Activated CD8-positive, alpha-beta T cell treated with anti-CD3 and anti-CD28 coated beads for 36 hours (primary cell): Measurements from ENCODE around the gene STIP1. TPM values are rescaled to one million over a fixed set of nuclear protein-coding genes. Genes with fewer than 3 reads are reported as not detected.

Source experiments
- ATAC-seq: fragments of 200-7000 bp; cut with Tn5 transposase; one replicate; pipeline ENCODE4 v1.10.0; 2021; ENCODE audit warnings: mild to moderate bottlenecking, moderate library complexity
- CTCF ChIA-PET: fragments of 350-600 bp; sonication (Branson Sonifier 250); formaldehyde crosslinking; loops from one replicate; lab custom pipeline; 2021; ENCODE audit warnings: antibody characterized with exemption; lab: Charles Lee
- POLR2A ChIA-PET: fragments of 350-600 bp; sonication (Branson Sonifier 250); formaldehyde crosslinking; loops from one replicate; lab custom pipeline; 2021; ENCODE audit warnings: antibody characterized with exemption; lab: Charles Lee
- DNase-seq: peaks from one replicate; pipeline ENCODE4 v3.0.0-alpha.2; 2020
- H3K27ac Mint-ChIP-seq: one replicate; pipeline ENCODE4 v1.8.0; 2021; ENCODE audit warnings: mild to moderate bottlenecking, mixed read lengths
- H3K27me3 Mint-ChIP-seq: one replicate; pipeline ENCODE4 v1.8.0; 2021; ENCODE audit warnings: mixed read lengths
- H3K36me3 Mint-ChIP-seq: one replicate; pipeline ENCODE4 v1.8.0; 2021; ENCODE audit warnings: low read depth, mixed read lengths
- H3K4me1 Mint-ChIP-seq: one replicate; pipeline ENCODE4 v1.8.0; 2021; ENCODE audit warnings: low read depth, mixed read lengths
- H3K4me3 Mint-ChIP-seq: one replicate; pipeline ENCODE4 v1.8.0; 2021; ENCODE audit warnings: mild to moderate bottlenecking, moderate library complexity, mixed read lengths
- H3K9me3 Mint-ChIP-seq: one replicate; pipeline ENCODE4 v1.8.0; 2021; ENCODE audit warnings: mixed read lengths
- CTCF ChIP-seq: fragments of 200-600 bp; IDR thresholded peaks from one replicate; pipeline ENCODE4 v1.8.0; 2022; ENCODE audit warnings: antibody characterized with exemption, mild to moderate bottlenecking
- intact Hi-C: fragments of 100-400 bp; cut with micrococcal nuclease; formaldehyde crosslinking; loops from one replicate; pipeline ENCODE4 v1.10.0; 2022
- total RNA-seq, 2 experiments: library from RNA; stranded (reverse); gene quantifications; one replicate each; pipeline ENCODE4 v1.2.3, GENCODE V29; 2021

STIP1 gene
- total RNA-seq, 2 experiments from 2014 or later, result 396 to 416 TPM

- DNase-seq, result no peak
- peaks cover 14% of the 10 kb centered on the region for H3K4me1 Mint-ChIP-seq
- no peaks in the 10 kb centered on the region for H3K9me3 Mint-ChIP-seq
- no peaks in the 10 kb centered on the region for H3K27me3 Mint-ChIP-seq
- peaks cover 26% of the 10 kb centered on the region for H3K36me3 Mint-ChIP-seq
- no peak for TF ChIP-seq CTCF
- ATAC-seq, result no peak
- no peak overlapping the region for H3K4me3 Mint-ChIP-seq
- no peak overlapping the region for H3K27ac Mint-ChIP-seq
- ChIA-PET POLR2A (interaction anchor here (0.6 to 4.4 kb wide), 6 partner anchors 8 to 34 kb away, joined by 3 to 33 read pairs (median 6); partner anchors contain the start of genes FERMT3 and STIP1), CTCF (interaction anchor here (4.0 kb wide), 1 partner anchor 13 kb away, joined by 34 read pairs; the partner anchor contains the start of gene FERMT3)
- intact Hi-C loops, result no loop called here
These were observed 33.3 kb downstream of the STIP1 start for GRCh38 chr11:64219354-64219684.

GRCh38 chr11:64219755-64220154 lies 33.8 kb downstream of the STIP1 start:
- peaks cover 24% of the 10 kb centered on the region for H3K36me3 Mint-ChIP-seq
- CTCF ChIA-PET, result interaction anchor here (4.0 kb wide), 1 partner anchor 14 kb away, joined by 34 read pairs; the partner anchor contains the start of gene FERMT3
- intact Hi-C loops, result no loop called here
- peaks cover 12% of the 10 kb centered on the region for H3K4me1 Mint-ChIP-seq
- DNase-seq (no peak), ATAC-seq (no peak)
- H3K27me3 Mint-ChIP-seq, result no peaks in the 10 kb centered on the region
- H3K4me3 Mint-ChIP-seq, result no peak overlapping the region
- no peak for TF ChIP-seq CTCF
- H3K27ac Mint-ChIP-seq, result no peak overlapping the region
- POLR2A ChIA-PET, result interaction anchor here (0.8 to 2.6 kb wide), 5 partner anchors 9 to 34 kb away, joined by 3 to 14 read pairs (median 6); partner anchors contain the start of genes FERMT3 and STIP1
- no peaks in the 10 kb centered on the region for H3K9me3 Mint-ChIP-seq

DNA sequence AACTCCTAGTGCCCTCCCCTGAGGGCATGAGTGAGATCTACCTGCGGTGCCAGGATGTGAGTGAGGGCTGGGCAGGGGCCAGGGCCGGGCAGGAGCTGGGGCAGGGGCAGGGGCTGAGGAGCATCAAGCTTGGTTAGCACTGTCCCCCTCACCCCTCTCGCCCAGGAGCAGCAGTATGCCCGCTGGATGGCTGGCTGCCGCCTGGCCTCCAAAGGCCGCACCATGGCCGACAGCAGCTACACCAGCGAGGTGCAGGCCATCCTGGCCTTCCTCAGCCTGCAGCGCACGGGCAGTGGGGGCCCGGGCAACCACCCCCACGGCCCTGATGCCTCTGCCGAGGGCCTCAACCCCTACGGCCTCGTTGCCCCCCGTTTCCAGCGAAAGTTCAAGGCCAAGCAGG lies 34.3 kb downstream of the STIP1 start:
- Mint-ChIP-seq H3K27ac (no peak overlapping the region), H3K4me1 (peaks cover 12% of the 10 kb centered on the region), H3K9me3 (no peaks in the 10 kb centered on the region), H3K4me3 (no peak overlapping the region), H3K27me3 (no peaks in the 10 kb centered on the region), H3K36me3 (peaks cover 18% of the 10 kb centered on the region)
- no peak for TF ChIP-seq CTCF
- DNase-seq (no peak), ATAC-seq (no peak)
- POLR2A ChIA-PET, result interaction anchor here (0.7 to 2.6 kb wide), 4 partner anchors 9 to 19 kb away, joined by 3 to 14 read pairs (median 6); partner anchors contain the start of gene FERMT3
- CTCF ChIA-PET, result no interaction called here
- intact Hi-C loops, result no loop called here

- no peak overlapping the region for H3K27ac Mint-ChIP-seq
- POLR2A ChIA-PET, result interaction anchor here (0.7 to 2.6 kb wide), 4 partner anchors 10 to 19 kb away, joined by 3 to 14 read pairs (median 6); partner anchors contain the start of gene FERMT3
- no peak for TF ChIP-seq CTCF
These were observed 34.8 kb downstream of the STIP1 start for GRCh38 chr11:64220798-64221197.

DNA sequence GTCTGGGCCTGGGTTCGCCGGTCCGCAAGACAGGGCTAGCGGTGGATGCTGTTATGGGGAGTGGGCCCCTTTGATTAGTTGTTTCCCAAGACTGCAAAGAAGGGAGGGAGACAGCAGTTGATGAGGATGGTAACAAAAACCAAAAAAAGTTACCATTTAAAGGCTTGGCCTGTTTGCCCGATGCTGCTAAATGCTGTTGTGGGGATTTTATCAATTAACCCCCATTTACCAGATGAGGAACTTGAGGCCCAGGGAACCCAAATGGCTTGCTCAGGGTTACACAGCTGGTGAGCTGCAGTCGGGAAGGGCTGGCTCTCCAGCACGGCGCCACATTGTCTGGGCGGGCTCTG lies 36.7 kb downstream of the STIP1 start:
- H3K27me3 Mint-ChIP-seq, result no peaks in the 10 kb centered on the region
- intact Hi-C loops, result no loop called here
- CTCF ChIA-PET, result interaction anchor here (5.3 kb wide), 1 partner anchor 16 kb away, joined by 45 read pairs; the partner anchor contains the start of gene FERMT3
- peaks cover 17% of the 10 kb centered on the region for H3K36me3 Mint-ChIP-seq
- no peak for TF ChIP-seq CTCF
- DNase-seq, result no peak
- H3K27ac Mint-ChIP-seq, result no peak overlapping the region
- H3K4me1 Mint-ChIP-seq, result peaks cover 16% of the 10 kb centered on the region
- ATAC-seq, result no peak
- no peaks in the 10 kb centered on the region for H3K9me3 Mint-ChIP-seq
- POLR2A ChIA-PET, result interaction anchor here (1.6 to 6.0 kb wide), 4 partner anchors 9 to 27 kb away, joined by 3 to 151 read pairs (median 8); partner anchors contain the start of gene FERMT3
- no peak overlapping the region for H3K4me3 Mint-ChIP-seq

More at GRCh38 chr11:64220798-64221197, 34.8 kb downstream of the STIP1 start:
- peaks cover 18% of the 10 kb centered on the region for H3K36me3 Mint-ChIP-seq
- DNase-seq, result no peak
- no peak overlapping the region for H3K4me3 Mint-ChIP-seq
- ATAC-seq, result no peak
- intact Hi-C loops, result no loop called here
- no peaks in the 10 kb centered on the region for H3K27me3 Mint-ChIP-seq
- no peaks in the 10 kb centered on the region for H3K9me3 Mint-ChIP-seq
- H3K4me1 Mint-ChIP-seq, result peaks cover 13% of the 10 kb centered on the region
- CTCF ChIA-PET, result no interaction called here
